HG02840 (cell line): ENCODE data around the gene PLN.

Experiments used
- ATAC-seq: cut with Tn5 transposase; IDR thresholded peaks from one replicate; pipeline ENCODE4 v1.9.1; 2021; ENCODE audit warnings: mild to moderate bottlenecking, moderate library complexity, moderate number of reproducible peaks; ENCODE audit not compliant: unreplicated experiment, low FRiP score

PLN gene

GRCh38 chr6:118574051-118574865 lies 26.2 kb downstream of the PLN start:
- no peak for ATAC-seq

DNA sequence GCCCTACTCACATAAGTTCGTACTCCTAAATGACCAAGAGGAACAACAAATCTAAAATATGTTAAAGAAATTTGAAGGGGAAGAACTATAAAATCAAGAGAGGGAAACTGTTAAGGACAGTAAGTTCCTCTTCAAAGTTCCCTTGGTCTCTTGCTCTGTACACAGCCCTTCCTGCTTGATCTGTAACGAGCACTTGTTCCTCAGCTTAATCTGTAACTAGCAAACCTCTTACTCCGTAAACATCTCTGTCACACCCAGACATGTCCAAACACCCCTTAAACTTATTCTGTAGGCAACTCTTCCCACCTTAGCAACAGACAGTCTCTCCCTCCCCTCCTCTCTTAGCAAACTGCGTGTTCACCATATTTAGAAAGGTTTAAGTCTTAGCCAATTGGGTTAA lies 29.9 kb downstream of the PLN start:
- ATAC-seq: no peak

DNA sequence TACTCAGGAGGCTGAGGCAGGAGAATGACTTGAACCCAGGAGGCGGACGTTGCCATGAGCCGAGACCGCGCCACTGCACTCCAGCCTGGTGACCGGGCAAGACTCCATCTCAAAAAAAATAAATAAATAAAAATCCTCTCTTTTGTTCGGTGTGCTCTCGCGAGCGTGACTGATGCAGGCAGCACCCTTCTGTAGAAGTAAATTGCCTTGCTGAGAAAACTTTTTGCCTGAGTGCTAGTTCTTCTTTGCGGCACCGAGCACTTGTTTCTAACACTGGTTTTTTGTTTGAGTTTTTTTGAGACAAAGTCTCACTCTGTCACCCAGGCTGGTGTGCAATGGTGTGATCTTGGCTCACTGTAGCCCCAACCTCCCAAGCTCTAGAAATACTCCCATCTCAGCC lies 30.5 kb downstream of the PLN start:
- no peak for ATAC-seq

- ATAC-seq: no peak
Observed at GRCh38 chr6:118579786-118580185, 31.7 kb downstream of the PLN start.

DNA sequence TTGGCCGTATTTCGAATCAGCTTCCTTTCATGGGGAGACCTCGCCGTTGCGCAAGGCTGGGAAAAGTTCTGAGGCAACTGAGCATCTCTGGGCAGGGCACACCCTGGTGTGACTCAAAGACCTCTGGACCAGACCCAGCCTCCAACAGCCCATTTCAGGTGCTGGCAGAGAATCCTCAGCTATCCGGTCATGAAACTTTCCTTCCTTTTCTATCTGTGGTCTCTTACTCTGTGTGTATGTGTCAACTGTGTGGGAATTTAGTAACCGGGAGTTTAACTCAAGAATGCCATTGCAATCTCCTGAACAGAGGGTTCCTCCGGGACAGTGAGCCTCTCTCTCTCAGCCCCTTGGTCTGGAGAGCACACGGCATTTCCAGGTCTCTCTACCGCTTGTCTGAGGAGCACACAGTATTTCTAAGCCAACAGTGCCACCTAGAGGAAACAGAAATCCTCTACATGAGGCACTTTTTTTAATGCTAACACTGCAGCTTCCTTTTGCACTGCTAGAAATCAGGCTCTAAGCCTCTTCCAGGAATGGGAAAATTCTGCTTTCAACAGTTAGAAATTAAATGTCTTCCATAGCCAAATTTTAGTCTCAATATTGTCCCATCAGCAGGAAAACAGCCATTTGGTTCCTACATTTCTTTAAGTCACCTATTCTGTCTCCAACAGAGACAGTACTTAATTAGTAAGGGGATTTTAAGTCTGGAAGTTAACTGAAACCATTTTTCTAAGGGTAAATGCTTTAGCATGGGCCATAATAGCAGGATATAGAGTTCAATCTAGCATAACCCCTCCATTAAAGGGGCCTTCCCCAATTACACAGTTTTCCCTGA lies 32.7 kb downstream of the PLN start:
- ATAC-seq: no peak

- ATAC-seq: no peak
Observed at GRCh38 chr6:118581489-118581959, 33.4 kb downstream of the PLN start.

DNA sequence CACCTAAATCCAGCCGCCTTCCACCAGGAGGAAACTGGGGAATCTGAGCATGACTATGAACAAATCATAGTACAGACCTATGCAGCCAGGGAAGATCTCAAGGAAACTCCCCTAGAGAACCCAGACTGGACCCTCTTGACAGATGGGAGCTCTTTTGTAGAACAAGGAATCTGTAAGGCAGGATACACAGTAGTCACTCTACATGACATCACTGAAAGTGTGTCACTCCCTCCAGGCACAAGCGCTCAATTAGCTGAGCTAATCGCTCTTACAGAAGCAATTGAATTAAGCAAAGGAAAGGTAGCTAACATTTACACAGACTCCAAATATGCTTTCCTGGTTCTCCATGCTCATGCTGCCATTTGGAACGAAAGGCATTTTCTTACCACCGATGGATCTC lies 36.8 kb downstream of the PLN start:
- no peak for ATAC-seq

DNA sequence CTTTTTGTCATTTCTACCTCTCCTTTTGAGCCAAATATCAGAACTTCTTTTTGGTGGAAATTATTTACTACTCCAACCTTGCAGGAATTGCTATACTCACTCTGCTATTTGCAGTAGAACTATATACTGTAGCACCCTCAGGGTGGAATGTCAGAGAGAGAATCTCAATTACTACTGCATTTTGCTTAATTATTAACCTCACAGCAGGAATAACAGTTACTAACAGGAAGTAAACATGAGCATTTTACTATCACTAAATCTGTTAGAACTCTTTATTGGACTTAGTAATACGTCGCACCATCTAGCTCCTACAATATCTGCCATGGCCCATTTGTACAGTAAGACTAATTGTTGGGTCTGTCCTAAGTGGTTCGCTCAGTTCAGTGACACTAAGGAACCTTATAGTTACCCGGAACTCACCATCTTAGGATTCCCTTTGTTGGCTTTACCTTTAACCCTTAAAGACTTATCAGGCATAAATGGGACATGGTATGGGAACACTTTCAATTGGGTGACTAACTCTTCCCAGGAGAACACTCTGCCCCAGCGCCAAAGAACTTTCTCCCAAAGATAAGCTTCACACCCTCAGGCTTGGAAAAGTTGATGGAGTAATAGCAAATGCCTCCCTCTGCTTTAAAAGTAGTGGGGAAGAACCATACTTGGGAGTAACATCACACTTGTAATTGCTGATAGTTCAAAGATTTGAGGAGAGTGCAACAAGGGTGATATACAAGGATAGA lies 38.8 kb downstream of the PLN start:
- no peak for ATAC-seq

GRCh38 chr6:118588626-118589025 lies 40.5 kb downstream of the PLN start:
- ATAC-seq: no peak

- no peak for ATAC-seq
Observed at GRCh38 chr6:118589186-118589585, 41.1 kb downstream of the PLN start.

- ATAC-seq: no peak
Observed at GRCh38 chr6:118589649-118590365, 41.7 kb downstream of the PLN start.

- ATAC-seq: no peak
Observed at GRCh38 chr6:118591897-118592296, 43.8 kb downstream of the PLN start.

- ATAC-seq: no peak
Observed at GRCh38 chr6:118594877-118595276, 46.8 kb downstream of the PLN start.

DNA sequence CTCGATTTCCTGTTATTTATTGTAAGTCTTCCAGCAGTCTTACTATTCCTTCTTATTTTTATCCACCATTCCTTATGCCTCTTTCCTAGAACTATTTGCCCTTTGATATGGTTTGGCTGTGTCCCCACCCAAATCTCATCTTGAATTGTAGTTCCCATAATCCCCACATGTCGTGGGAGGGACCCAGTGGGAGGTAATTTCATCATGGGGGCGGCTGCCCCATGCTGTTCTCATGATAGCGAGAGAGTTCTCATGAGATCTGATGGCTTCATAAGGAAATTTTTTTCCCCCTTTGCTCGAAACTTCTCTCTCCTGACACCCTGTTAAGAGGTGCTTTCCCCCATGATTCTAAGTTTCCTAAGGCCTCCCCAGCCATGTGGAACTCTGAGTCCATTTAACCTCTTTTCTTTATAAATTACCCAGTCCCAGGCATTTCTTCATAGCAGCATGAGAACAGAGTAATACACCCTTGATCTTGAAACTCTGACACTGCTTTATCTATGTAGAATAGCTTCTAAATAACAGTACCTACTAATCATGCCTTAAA lies 48.8 kb downstream of the PLN start:
- no peak for ATAC-seq

DNA sequence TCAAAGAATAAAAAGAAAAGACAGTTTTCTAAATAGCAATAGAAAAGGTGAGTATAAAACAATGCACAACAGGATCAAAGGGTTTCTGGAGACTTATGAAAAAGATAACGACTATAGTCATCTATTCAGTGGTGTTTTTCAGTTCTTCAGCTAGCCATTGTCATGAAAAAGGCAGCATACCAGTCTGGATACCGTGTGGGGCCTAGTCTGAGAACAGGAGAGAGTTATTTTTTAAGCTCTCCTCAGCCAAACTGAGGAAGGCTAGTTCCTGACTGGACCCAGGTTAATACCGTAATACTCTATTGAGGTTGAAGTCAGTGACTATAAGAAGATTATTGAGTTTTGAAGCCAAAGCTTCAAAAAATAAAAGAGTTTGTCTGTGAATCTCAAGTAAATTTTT lies 49.5 kb downstream of the PLN start:
- ATAC-seq: no peak

DNA sequence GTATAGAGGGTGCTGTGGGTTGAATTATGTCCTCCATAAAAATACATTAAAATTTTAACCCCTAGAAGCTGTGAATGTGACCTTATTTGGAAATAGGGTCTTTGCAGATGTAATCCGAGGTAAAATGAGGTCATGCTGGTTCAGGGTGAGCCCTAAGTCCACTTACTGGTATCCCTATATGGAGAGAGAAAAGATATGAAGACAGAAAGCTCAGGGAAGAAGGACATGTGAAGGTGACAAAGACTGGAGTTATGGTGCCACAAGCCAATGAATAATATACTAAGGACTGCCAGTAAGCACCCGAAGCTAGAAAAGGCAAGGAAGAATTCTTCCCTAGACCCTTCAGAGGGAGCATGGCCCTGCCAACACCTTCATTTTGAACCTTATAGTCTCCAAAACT lies 50.2 kb downstream of the PLN start:
- ATAC-seq: no peak

DNA sequence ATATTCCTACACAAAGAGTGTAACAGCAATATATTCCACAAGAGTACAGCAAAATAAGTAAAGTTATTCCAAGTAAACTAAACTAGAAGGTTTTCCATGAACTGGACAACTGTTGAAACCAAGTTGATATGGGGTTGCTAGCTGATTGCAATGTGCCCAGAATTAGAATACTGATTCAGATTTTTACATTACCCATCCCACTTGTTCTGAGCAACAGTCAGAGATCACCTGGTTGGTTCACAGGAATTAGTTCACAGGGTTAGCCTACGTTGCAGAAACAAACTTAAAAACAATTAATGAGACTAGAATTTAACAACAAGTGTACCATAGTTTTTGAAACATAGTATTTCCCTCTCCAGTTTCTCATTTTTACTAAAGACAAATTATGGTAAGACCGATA lies 54.2 kb downstream of the PLN start:
- no peak for ATAC-seq

GRCh38 chr6:118603372-118603771 lies 55.3 kb downstream of the PLN start:
- ATAC-seq: no peak

GRCh38 chr6:118606268-118606667 lies 58.2 kb downstream of the PLN start:
- no peak for ATAC-seq

DNA sequence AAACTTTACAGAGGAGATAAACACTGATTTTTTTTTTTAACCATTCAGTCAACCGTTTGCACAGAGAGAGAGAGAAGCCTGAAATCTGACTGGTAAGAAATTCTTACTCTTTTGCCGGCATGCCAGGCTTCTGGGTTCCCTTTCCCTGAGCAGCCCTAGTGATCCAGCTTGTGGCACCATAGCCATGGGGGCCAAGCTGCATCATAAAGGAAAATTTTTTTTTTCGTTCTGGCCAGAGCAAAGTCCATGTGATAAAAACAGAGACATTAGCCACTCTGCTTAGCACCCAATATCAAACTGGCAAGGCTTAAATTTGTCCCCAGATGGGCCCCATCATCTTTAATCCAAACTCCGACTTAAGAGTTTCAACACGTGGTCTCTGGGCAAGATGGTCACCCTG lies 58.8 kb downstream of the PLN start:
- ATAC-seq: no peak
